HG02571 (cell line): ENCODE results near the gene ADH7.
"Not testable (repeated sequence)": the region's sequence is repeated elsewhere in the genome, so short reads cannot be mapped to it uniquely, and the experiment has no call there.

Experiments used
- ATAC-seq: cut with Tn5 transposase; IDR thresholded peaks from one replicate; pipeline ENCODE4 v1.9.1; 2021; ENCODE audit warnings: mild to moderate bottlenecking, moderate library complexity; ENCODE audit not compliant: unreplicated experiment

ADH7 gene

GRCh38 chr4:99382745-99383360 is 52.3 kb downstream of the ADH7 start:
- ATAC-seq = no peak

DNA sequence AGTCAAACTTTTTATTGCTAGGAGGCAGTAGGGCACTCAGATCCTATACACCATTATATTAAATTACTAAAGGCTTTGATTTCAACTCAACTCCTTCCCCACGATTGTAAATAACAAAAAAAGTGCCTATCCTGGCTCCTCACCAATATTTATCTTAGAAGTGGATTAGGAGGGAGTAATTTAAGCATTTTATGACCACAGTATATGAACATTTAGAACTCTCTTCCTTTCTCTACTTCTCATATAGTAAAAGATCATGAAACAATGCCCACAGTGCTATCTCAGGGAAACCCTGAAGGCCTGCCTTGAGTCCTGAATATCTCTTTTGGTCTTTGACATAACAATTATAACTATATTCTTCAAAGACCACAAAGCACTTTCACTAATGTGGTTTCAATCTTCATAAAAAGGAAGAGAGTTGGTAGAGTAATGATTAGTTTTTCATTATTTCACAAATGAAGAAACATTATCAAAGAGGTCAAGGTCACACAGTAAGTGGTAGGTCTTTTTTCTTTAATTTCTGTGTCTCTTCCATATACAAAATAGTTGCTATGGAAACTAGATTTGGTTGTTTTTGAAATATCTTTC is 53.5 kb downstream of the ADH7 start:
- no peak for ATAC-seq

GRCh38 chr4:99379571-99379970 is 55.6 kb downstream of the ADH7 start:
- ATAC-seq = no peak

DNA sequence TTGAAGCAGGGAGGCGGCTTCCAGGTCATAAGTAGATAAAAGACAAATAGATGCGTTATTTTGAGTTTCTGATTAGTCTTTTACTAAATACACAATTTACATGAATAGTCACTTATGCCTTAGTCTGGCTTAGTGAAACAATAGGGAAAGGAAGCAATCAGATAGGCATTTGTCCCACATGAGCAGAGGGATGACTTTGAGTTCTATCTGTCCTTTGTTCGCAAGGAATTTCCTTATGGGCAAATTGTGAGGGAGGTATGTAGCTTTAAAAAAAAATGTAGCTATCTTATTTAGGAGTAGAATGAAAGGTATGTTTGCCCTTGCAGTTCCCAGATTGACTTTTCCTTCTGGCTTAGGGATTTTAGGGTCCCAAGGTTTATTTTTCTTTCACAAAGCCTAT is 56.3 kb downstream of the ADH7 start:
- no peak for ATAC-seq

GRCh38 chr4:99377341-99377740 is 57.8 kb downstream of the ADH7 start:
- ATAC-seq = not testable (repeated sequence)

DNA sequence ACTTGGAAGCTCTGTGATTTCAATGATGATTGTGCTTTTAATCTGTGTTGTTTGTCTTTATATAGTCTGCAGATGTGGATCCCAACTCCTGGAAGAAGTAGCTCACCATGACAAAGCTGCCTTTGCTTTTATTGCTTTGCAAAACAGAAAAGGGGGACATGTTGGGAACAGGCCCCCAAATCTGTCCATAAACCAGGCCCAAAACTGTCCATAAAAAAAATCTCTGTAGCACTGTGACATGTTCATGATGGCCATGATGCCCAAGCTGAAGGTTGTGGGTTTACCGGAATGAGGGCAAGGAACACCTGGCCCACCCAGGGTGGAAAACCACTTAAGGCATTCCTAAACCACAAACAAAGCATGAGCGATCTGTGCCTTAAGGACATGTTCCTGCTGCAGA is 62.7 kb downstream of the ADH7 start:
- ATAC-seq = not testable (repeated sequence)

- ATAC-seq = not testable (repeated sequence)
Measured at GRCh38 chr4:99367817-99368216, 67.3 kb downstream of the ADH7 start.

DNA sequence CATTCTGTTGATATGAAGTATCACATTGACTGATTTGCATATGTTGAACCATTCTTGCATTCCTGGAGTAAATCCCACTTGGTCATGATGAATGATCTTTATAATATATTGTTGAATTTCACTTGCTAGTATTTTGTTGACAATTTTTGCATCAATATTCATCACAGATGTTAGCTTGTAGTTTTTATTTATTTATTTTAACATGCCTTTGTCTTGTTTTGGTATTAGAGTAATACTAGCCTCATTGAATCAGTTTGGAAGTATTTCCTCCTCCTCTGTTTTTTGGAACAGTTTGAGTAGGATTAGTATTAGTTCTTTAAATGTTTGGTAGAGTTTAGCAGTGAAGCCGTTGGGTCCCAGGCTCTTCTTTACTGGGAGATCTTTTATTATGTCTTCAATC is 68.7 kb downstream of the ADH7 start:
- no peak for ATAC-seq

GRCh38 chr4:99362768-99363167 is 72.4 kb downstream of the ADH7 start:
- no peak for ATAC-seq
